BE2C (cell line): Measurements from ENCODE around the gene CFAP299.

Experiments used
- DNase-seq: peaks from one replicate; pipeline ENCODE4 v3.0.0-alpha.2; 2020
- H3K27me3 ChIP-seq: fragments of 250-450 bp; sonication (Bioruptor Pico); 2 replicates; pipeline ENCODE4 v1.5.1; 2020; ENCODE audit warnings: mild to moderate bottlenecking
- H3K36me3 ChIP-seq: fragments of 250-450 bp; sonication (Bioruptor Pico); 2 replicates; pipeline ENCODE4 v1.5.1; 2020; ENCODE audit warnings: mild to moderate bottlenecking
- H3K4me1 ChIP-seq: fragments of 250-450 bp; sonication (Bioruptor Pico); 2 replicates; pipeline ENCODE4 v1.5.1; 2020
- H3K4me3 ChIP-seq: 2 replicates; pipeline ENCODE4 v1.5.1; 2011; ENCODE audit warnings: low read depth, low read length
- H3K9me3 ChIP-seq: fragments of 250-450 bp; sonication (Bioruptor Pico); 2 replicates; pipeline ENCODE4 v1.5.1; 2020
- TF ChIP-seq, protein P1 (sequence below): IDR thresholded peaks from 2 replicates; pipeline ENCODE4 v1.5.1; 2012; ENCODE audit warnings: mild to moderate bottlenecking, low read depth, low read length

The CFAP299 gene

DNA sequence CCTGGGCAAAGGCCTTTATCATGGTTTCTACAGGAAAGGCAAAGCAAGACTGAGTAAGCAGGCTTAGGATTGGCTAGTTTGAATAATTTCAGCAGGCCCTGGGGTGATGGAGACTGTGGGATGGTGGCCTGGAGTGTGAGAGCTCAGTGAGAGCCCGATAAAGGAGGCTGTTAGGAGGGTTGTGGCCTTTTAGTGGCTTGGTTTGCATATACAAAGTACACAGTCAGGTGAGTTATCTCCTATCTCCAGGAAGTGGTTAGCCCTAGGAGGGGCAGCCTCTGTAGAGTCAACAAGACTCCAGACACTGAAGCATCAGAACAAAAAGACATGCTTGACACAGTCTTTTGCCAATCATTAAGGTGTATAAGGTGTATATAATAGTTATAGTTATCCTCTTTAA is 157.2 kb downstream of the CFAP299 start:
- Histone ChIP-seq H3K4me3 (no peak overlapping the region), H3K27me3 (no peaks in the 10 kb centered on the region), H3K9me3 (no peaks in the 10 kb centered on the region; the same call in 1 of the 2 replicates), H3K36me3 (no peaks in the 10 kb centered on the region), H3K4me1 (no peaks in the 10 kb centered on the region)
- no peak for DNase-seq
- TF ChIP-seq, protein P1, sequence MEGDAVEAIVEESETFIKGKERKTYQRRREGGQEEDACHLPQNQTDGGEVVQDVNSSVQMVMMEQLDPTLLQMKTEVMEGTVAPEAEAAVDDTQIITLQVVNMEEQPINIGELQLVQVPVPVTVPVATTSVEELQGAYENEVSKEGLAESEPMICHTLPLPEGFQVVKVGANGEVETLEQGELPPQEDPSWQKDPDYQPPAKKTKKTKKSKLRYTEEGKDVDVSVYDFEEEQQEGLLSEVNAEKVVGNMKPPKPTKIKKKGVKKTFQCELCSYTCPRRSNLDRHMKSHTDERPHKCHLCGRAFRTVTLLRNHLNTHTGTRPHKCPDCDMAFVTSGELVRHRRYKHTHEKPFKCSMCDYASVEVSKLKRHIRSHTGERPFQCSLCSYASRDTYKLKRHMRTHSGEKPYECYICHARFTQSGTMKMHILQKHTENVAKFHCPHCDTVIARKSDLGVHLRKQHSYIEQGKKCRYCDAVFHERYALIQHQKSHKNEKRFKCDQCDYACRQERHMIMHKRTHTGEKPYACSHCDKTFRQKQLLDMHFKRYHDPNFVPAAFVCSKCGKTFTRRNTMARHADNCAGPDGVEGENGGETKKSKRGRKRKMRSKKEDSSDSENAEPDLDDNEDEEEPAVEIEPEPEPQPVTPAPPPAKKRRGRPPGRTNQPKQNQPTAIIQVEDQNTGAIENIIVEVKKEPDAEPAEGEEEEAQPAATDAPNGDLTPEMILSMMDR, result no peak

DNA sequence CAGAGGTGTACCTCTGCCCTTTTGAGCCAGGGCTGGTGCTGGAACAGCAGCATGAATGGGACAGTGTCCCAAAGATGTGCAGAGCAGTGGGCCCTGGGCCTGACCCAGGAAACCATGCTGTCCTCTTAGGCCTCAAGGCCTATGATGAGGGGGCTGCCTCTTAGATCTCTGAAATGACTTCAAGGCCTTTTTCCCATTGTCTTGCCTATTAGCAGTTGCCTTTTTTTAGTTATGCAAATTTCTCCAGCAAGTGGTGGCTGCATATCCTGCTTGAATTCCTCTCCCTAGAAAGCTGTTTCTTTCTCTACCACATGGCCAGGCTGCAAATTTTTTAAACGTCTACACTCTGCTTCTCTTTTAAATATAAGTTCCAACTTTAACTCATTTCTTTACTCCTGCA is 160.3 kb downstream of the CFAP299 start:
- Histone ChIP-seq H3K27me3 (no peaks in the 10 kb centered on the region), H3K36me3 (no peaks in the 10 kb centered on the region), H3K9me3 (no peaks in the 10 kb centered on the region), H3K4me3 (no peak overlapping the region), H3K4me1 (no peaks in the 10 kb centered on the region)
- TF ChIP-seq, protein P1, result no peak
- DNase-seq, result no peak

DNA sequence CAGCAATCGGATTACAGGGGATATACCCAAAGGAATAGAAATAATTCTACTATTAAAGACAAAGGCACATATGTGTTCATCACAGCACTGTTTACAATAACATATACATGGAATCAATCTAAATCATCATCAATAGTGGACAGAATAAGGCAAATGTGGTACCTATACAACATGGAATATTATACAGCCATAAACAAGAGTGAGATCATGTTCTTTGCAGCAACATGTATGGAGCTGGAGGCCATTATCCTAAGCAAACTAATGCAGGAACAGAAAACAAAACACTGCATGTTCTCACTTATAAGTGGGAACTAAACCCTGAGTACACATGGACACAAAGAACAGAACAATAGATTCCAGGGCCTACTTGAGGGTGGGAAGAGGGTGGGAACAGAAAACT is 163.2 kb downstream of the CFAP299 start:
- TF ChIP-seq, protein P1, result no peak
- no peak for DNase-seq
- Histone ChIP-seq H3K27me3 (no peaks in the 10 kb centered on the region), H3K4me3 (no peak overlapping the region), H3K36me3 (no peaks in the 10 kb centered on the region), H3K9me3 (no peaks in the 10 kb centered on the region), H3K4me1 (no peaks in the 10 kb centered on the region)

DNA sequence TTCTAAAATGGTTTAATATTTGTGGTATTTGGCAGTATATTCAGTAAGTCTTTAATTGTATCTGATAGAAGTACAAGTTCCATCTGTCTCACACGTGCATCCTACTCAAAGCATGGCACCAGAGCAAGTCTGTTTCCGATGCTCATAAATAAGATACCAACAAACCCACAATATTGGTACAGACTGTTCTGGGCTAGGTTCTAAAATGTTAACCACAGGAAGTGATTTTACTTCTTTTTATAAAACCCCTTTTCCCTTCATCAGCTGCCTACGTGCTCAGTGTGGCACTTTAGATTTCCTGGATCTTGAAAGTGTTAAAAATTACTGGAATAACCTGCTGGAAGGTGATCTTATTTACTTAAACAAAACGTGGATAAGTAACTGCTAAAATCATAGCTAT is 165.1 kb downstream of the CFAP299 start:
- Histone ChIP-seq H3K4me1 (no peaks in the 10 kb centered on the region), H3K9me3 (no peaks in the 10 kb centered on the region), H3K36me3 (no peaks in the 10 kb centered on the region), H3K4me3 (no peak overlapping the region), H3K27me3 (no peaks in the 10 kb centered on the region)
- no peak for DNase-seq
- TF ChIP-seq, protein P1, result no peak

DNA sequence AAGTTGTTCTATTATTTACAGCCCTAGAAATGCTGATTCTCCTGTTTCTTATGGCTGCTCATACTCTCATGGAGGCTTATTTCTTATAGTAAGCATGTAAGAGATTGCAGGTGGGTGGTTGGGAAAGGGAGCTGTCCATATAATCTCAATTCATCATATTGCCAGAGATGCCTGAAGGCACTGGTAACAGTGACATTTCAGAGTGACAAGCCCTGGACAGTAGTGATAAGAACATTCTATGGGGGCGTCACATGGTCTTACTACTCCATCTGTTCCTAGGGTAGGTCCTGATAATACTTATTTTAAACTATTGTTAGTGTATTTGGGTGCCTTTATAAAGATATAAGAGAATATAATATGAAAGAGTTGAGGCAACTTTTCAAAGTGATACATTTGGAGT is 171.5 kb downstream of the CFAP299 start:
- no peaks in the 10 kb centered on the region for H3K9me3 ChIP-seq
- no peaks in the 10 kb centered on the region for H3K36me3 ChIP-seq
- no peaks in the 10 kb centered on the region for H3K27me3 ChIP-seq
- H3K4me1 ChIP-seq, result no peaks in the 10 kb centered on the region
- H3K4me3 ChIP-seq, result no peak overlapping the region
- TF ChIP-seq, protein P1, result no peak
- DNase-seq, result no peak

DNA sequence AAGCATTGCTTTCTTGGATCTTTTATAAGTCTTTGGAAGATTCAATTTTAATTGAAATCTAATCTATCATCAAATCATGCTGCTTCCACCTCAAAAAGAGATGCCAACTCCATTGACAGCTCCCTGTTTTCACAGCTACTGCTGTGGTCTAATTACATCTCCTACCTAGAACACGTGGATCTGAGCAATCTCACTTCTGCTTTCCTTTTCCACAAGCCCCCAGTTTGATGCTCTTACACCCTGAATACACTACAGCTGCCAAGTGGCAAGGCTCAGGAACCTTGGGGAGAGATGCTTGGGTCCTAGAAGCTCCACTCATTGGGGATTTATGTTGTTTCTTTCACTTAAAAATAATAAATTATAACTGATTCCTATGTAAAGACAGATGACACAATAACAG is 172.0 kb downstream of the CFAP299 start:
- Histone ChIP-seq H3K27me3 (no peaks in the 10 kb centered on the region), H3K4me1 (no peaks in the 10 kb centered on the region), H3K9me3 (no peaks in the 10 kb centered on the region), H3K4me3 (no peak overlapping the region), H3K36me3 (no peaks in the 10 kb centered on the region)
- DNase-seq, result no peak
- TF ChIP-seq, protein P1, result no peak
